ENCODE results near the gene PCYOX1L. TPM values are rescaled to one million over a fixed set of nuclear protein-coding genes. Genes with fewer than 3 reads are reported as not detected.

Gene PCYOX1L
- total and polyA plus RNA-seq, 9 of the 15 experiments (the other 6 are each of a cell fraction or from before 2014, with no cell fraction given) = 2.3 to 17.9 (median 6.0) TPM

GRCh38 chr5:149404746-149405549 is 47.1 kb downstream of the PCYOX1L start:
- BruUV-seq (replicated peaks) = no TSS peak
- FAIRE-seq (peak; percentile 83), ATAC-seq (peak; percentile 51), DNase-seq (ENCODE audit: extremely low read depth in 1 of 4, low spot score in 3 of 4) (peak in 1 of 4 experiments; percentile 32)
- Histone ChIP-seq H4K20me1 (replicated peaks; ENCODE audit: control insufficient read depth, insufficient read depth, low read length) (0 out of 2 replicates have a peak, but pooled peaks cover 3% of the 10 kb centered on the region), H3K27me3 (ENCODE audit: control insufficient read depth in 2 of 2, insufficient read depth in 2 of 2, low read length in 2 of 2) (peaks cover 0 to 14% of the 10 kb centered on the region in 2 experiments; a peak in 1 of 5 replicates), H3K36me3 (ENCODE audit: control insufficient read depth, insufficient read depth, low read length) (no peaks in the 10 kb centered on the region), H3K4me2 (ENCODE audit: insufficient read depth, low read length) (peak overlapping the region; percentile 24; the same call in 1 of the 2 replicates), H3K4me1 (replicated peaks in 1 of 2; ENCODE audit: control insufficient read depth in 2 of 2, insufficient read depth in 2 of 2, low read length in 2 of 2) (peaks cover 24 to 27% of the 10 kb centered on the region in 2 experiments; a peak in 4 of 5 replicates), H3K9me3 (replicated peaks; ENCODE audit: control insufficient read depth, insufficient read depth, low read depth, low read length) (no peaks in the 10 kb centered on the region), H3K9ac (ENCODE audit: insufficient read depth in 1 of 2, low read depth in 2 of 2, low read length in 2 of 2) (peak overlapping the region in 1 of 2 experiments; percentile 47; a peak in 2 of 4 replicates), H3K27ac (ENCODE audit: extremely low read depth, low read depth, low read length) (no peak overlapping the region), H3K79me2 (ENCODE audit: control insufficient read depth, insufficient read depth, low read length) (no peaks in the 10 kb centered on the region), H3K4me3 (no peak overlapping the region), H2AFZ (ENCODE audit: low read depth, low read length) (peak overlapping the region; percentile 76), H3K9me1 (ENCODE audit: control insufficient read depth, insufficient read depth, low read length) (no peaks in the 10 kb centered on the region)
- in situ Hi-C loops (cut with MboI) (no loop called here), intact Hi-C loops (cut with micrococcal nuclease) (no loop called here)
- WGBS (ENCODE audit: insufficient coverage, low coverage, missing lambda C conversion rate) = 42% methylated on average over 15 of the region's 17 CpGs
- CTCF ChIA-PET (ENCODE audit: low intra/inter-chr PET ratio) = interaction anchor here (0.6 kb wide), 1 partner anchor 293 kb away, joined by 9 read pairs; no protein-coding TSS in a partner anchor
- POLR2A ChIA-PET = interaction anchor here (1.3 kb wide), 1 partner anchor 142 kb away, joined by 3 read pairs; no protein-coding TSS in a partner anchor
- no peak for TF ChIP-seq U2AF2 (optimal IDR thresholded peaks at IDR 0.05; ENCODE audit: low read depth, low read length)
- peak; percentile 53 for TF ChIP-seq ATF3 (IDR thresholded peaks at IDR 0.05)
- no peak for TF ChIP-seq ATF3 (CRISPR knock-in tag; conservative IDR thresholded peaks at IDR 0.05)
- no peak for TF ChIP-seq ZFX (CRISPR knock-in tag; IDR thresholded peaks at IDR 0.05)
- TF ChIP-seq ZNF639 (CRISPR knock-in tag; conservative IDR thresholded peaks at IDR 0.05 in 1 of 2, IDR thresholded peaks at IDR 0.05 in 1 of 2) = no peak
- no peak for TF ChIP-seq TGIF2 (CRISPR knock-in tag; IDR thresholded peaks at IDR 0.05)
- no peak for TF ChIP-seq POLR2H (tag; IDR thresholded peaks at IDR 0.05; ENCODE audit: low read depth)
- TF ChIP-seq ZNF212 (CRISPR knock-in tag; IDR thresholded peaks at IDR 0.05) = no peak
- no peak; the same call in 1 of the 2 replicates for TF ChIP-seq CEBPG (CRISPR knock-in tag; IDR thresholded peaks at IDR 0.05)
- TF ChIP-seq CEBPG (tag; conservative IDR thresholded peaks at IDR 0.05 in 1 of 2, IDR thresholded peaks at IDR 0.05 in 1 of 2) = 0 out of 4 replicates have a peak, but pooled peaks of 1 of the 2 experiments have one; percentile 8
- peak; percentile 86 for TF ChIP-seq FOSL1 (tag; conservative IDR thresholded peaks at IDR 0.05)
- no peak for TF ChIP-seq ZNF143 (CRISPR knock-in tag; IDR thresholded peaks at IDR 0.05)
- TF ChIP-seq CEBPZ (IDR thresholded peaks at IDR 0.05; ENCODE audit: borderline replicate concordance, low read depth, low read length) = no peak
- no peak for TF ChIP-seq MCM7 (IDR thresholded peaks at IDR 0.05)
- no peak for TF ChIP-seq ARID2 (IDR thresholded peaks at IDR 0.05)

Measured in K562 (cell line).